Muscle of arm (tissue), 14 donors: ENCODE measurements around the gene HIVEP3. TPM values are rescaled to one million over a fixed set of nuclear protein-coding genes. Genes with fewer than 3 reads are reported as not detected.
"Not testable (repeated sequence)": the region's sequence is repeated elsewhere in the genome, so short reads cannot be mapped to it uniquely, and the experiment has no call there.

Experiments used
- DNase-seq: peaks from one replicate; pipeline ENCODE4 v3.0.0-alpha.2; 2013
- long read RNA-seq, 11 donors: transcript quantifications; one replicate each; lab custom pipeline, GENCODE V29; 2026
- polyA plus RNA-seq, 12 donors: library from polyadenylated mRNA; unstranded; fragments of 120-200 nt; gene quantifications; one replicate each; pipeline ENCODE4 v1.2.1, GENCODE V29; 2013; ENCODE audit not compliant: insufficient read length in 12 of 12

Gene HIVEP3
- 1 to 10 TPM in 11 of 12 donors, not detected in 1; 1.9 to 3.7 (median 2.3) TPM for polyA plus RNA-seq
- long read RNA-seq, donor 1, result 0 reads
- long read RNA-seq, donor 2, partial matches to known transcripts, result 0 of 1 reads
- long read RNA-seq, donor 2, other reads (novel, unspliced or antisense), result 0 of 1 reads
- long read RNA-seq, donor 3, result 0 reads
- long read RNA-seq, donor 4, result 0 reads
- long read RNA-seq, donor 5, partial matches to known transcripts, result 0 of 1 reads
- long read RNA-seq, donor 5, other reads (novel, unspliced or antisense), result 0 of 1 reads
- long read RNA-seq, donor 6, result 0 reads
- long read RNA-seq, donor 7, result 0 reads
- long read RNA-seq, donor 8, result 0 reads
- long read RNA-seq, donor 9, result 0 reads
- long read RNA-seq, donor 10, partial matches to known transcripts, result 0 of 1 reads
- long read RNA-seq, donor 10, other reads (novel, unspliced or antisense), result 0 of 1 reads
- long read RNA-seq, donor 11, partial matches to known transcripts, result 0 of 1 reads
- long read RNA-seq, donor 11, other reads (novel, unspliced or antisense), result 0 of 1 reads

- peak; percentile 24 for DNase-seq
Measured at GRCh38 chr1:41918450-41919043, at the start of gene HIVEP3. TSS of gene HIVEP3 (minus strand) at chr1:41918922.

- no peak for DNase-seq
Measured at GRCh38 chr1:41964400-41964799, 45.7 kb upstream of the HIVEP3 start.

- DNase-seq, result no peak
Measured at GRCh38 chr1:41963636-41964035, 44.9 kb upstream of the HIVEP3 start.

GRCh38 chr1:41958015-41958673, 39.4 kb upstream of the HIVEP3 start:
- no peak for DNase-seq

- DNase-seq, result no peak
Measured at GRCh38 chr1:41957568-41957967, 38.8 kb upstream of the HIVEP3 start.

GRCh38 chr1:41955461-41956159, 36.9 kb upstream of the HIVEP3 start:
- DNase-seq, result no peak

GRCh38 chr1:41954533-41954944, 35.8 kb upstream of the HIVEP3 start:
- no peak for DNase-seq

GRCh38 chr1:41953291-41953690, 34.6 kb upstream of the HIVEP3 start:
- DNase-seq, result no peak

GRCh38 chr1:41952208-41952607, 33.5 kb upstream of the HIVEP3 start:
- DNase-seq, result no peak

GRCh38 chr1:41951492-41951891, 32.8 kb upstream of the HIVEP3 start:
- DNase-seq, result not testable (repeated sequence)

- DNase-seq, result no peak
Measured at GRCh38 chr1:41950820-41951219, 32.1 kb upstream of the HIVEP3 start.

GRCh38 chr1:41945946-41946345, 27.2 kb upstream of the HIVEP3 start:
- not testable (repeated sequence) for DNase-seq

GRCh38 chr1:41943717-41944116, 25.0 kb upstream of the HIVEP3 start:
- no peak for DNase-seq

- DNase-seq, result no peak
Measured at GRCh38 chr1:41942278-41942677, 23.6 kb upstream of the HIVEP3 start.

GRCh38 chr1:41941381-41941780, 22.7 kb upstream of the HIVEP3 start:
- DNase-seq, result no peak

- no peak for DNase-seq
Measured at GRCh38 chr1:41939194-41939593, 20.5 kb upstream of the HIVEP3 start.

GRCh38 chr1:41936107-41936506, 17.4 kb upstream of the HIVEP3 start:
- DNase-seq, result no peak

- DNase-seq, result no peak
Measured at GRCh38 chr1:41935226-41935625, 16.5 kb upstream of the HIVEP3 start.

GRCh38 chr1:41933106-41933505, 14.4 kb upstream of the HIVEP3 start:
- no peak for DNase-seq

- DNase-seq, result no peak
Measured at GRCh38 chr1:41931578-41931977, 12.9 kb upstream of the HIVEP3 start.

GRCh38 chr1:41927118-41927517, 8.4 kb upstream of the HIVEP3 start:
- DNase-seq, result no peak

GRCh38 chr1:41925712-41926111, 7.0 kb upstream of the HIVEP3 start:
- no peak for DNase-seq
